ENCODE results near the gene EVC2.

The EVC2 gene

DNA sequence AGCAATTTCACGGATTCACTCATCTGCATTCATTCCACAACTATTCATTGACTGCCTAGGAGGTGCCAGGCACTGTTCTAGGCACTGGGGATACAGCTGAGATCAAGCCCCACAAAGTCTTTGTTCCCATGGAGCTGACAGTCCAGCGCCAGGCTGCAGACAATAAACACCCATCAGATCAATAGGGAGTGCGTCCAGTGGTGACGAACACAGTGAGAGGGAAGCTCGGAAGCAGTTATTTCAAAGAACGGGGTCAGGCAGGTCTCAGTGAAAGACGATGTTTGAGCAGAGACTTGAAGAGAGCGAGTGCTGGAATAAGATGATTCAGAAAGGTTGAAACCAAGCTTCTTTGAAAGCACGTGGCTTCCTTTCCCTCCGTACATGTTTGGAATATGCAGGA lies 167.2 kb downstream of the EVC2 start:
- Mint-ChIP-seq H3K9me3 (no peaks in the 10 kb centered on the region), H3K36me3 (ENCODE audit: low read depth) (no peaks in the 10 kb centered on the region), H3K27me3 (no peaks in the 10 kb centered on the region), H3K4me3 (no peak overlapping the region), H3K4me1 (ENCODE audit: low read depth) (no peaks in the 10 kb centered on the region), H3K27ac (no peak overlapping the region)

DNA sequence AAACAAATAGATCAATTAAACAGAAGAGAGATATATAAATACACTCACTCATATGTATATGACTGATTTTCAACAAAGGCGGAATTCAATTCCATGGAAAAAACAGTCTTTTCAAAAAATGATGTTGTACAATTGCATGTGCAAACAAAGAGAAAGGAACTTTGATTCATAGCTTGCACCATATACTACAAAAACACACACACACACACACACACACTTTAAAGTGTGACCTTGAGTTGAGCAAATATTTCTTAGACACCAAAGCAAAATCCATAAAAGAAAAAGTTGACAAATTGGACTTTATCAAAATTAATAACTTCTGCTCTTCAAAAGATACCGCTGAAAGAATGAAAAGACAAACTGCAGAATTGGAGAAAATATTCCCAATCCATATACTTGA lies 168.8 kb downstream of the EVC2 start:
- Mint-ChIP-seq H3K9me3 (peaks cover 7% of the 10 kb centered on the region), H3K27ac (no peak overlapping the region), H3K4me1 (ENCODE audit: low read depth) (no peaks in the 10 kb centered on the region), H3K36me3 (ENCODE audit: low read depth) (no peaks in the 10 kb centered on the region), H3K27me3 (no peaks in the 10 kb centered on the region), H3K4me3 (no peak overlapping the region)

DNA sequence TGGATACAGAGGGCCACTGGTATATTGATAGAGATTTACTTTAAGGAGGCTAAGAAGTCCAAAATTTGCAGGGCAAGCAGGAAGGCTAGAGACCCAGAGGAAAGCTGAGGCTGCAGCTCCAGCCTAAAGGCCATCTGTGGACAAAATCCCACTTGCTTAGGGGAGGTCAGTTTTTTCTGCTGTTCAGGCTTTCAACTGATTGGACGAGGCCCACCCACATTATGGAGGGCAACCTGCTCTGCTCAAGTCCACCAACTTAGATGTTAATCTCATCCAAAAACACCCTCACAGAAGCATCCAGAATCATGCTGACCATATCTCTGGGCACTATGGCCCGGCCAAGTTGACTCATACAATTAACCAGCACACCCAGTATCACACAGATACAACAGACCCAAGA lies 176.3 kb downstream of the EVC2 start:
- no peaks in the 10 kb centered on the region for H3K36me3 Mint-ChIP-seq (ENCODE audit: low read depth)
- no peak overlapping the region for H3K4me3 Mint-ChIP-seq
- H3K4me1 Mint-ChIP-seq (ENCODE audit: low read depth), result no peaks in the 10 kb centered on the region
- peaks cover 22% of the 10 kb centered on the region for H3K9me3 Mint-ChIP-seq
- H3K27ac Mint-ChIP-seq, result no peak overlapping the region
- no peaks in the 10 kb centered on the region for H3K27me3 Mint-ChIP-seq

DNA sequence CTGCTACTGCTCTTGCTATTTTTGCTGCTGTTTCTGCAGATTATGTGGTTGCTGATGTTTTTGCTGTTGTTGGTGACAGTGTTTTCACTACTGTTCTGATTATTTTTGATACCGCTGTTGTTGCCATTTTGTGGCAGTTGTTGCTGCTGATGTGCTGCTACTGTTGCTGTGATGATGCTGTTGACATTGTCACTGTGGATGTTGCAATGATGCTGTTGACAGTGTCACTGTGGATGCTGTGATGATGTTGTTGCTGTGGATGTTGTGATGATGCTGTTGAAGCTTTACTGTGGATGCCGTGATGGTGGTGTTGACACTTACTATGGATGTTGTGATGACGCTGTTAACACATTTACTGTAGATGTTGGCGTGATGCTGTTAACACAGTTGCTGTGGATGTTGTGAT lies 180.3 kb downstream of the EVC2 start:
- Mint-ChIP-seq H3K27ac (no peak overlapping the region), H3K9me3 (peaks cover 7% of the 10 kb centered on the region)

DNA sequence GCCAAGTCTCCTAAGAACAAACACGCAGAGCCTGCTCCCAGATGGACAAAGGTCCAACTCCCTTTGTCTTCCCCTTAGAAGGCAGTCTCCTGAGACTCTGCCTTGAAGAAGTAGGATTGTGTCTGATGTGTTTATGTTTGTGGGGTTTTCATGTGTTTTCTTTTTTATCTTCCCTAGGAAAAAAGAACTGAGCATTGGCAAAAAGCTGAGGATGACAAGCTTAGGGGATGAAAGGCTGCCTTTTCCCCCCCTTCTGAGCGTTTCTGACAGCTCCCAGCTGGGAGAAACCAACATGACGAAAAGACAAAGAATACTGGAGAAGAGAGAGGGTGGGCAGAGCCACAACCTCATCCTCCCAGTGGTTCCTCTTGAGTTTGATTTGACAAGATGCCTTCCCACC lies 181.1 kb downstream of the EVC2 start:
- Mint-ChIP-seq H3K4me1 (ENCODE audit: low read depth) (no peaks in the 10 kb centered on the region), H3K9me3 (peaks cover 7% of the 10 kb centered on the region), H3K27ac (no peak overlapping the region)

More for the DNA sequence above, 180.3 kb downstream of the EVC2 start:
- Mint-ChIP-seq H3K27me3 (no peaks in the 10 kb centered on the region), H3K4me1 (ENCODE audit: low read depth) (no peaks in the 10 kb centered on the region), H3K36me3 (ENCODE audit: low read depth) (no peaks in the 10 kb centered on the region), H3K4me3 (no peak overlapping the region)

DNA sequence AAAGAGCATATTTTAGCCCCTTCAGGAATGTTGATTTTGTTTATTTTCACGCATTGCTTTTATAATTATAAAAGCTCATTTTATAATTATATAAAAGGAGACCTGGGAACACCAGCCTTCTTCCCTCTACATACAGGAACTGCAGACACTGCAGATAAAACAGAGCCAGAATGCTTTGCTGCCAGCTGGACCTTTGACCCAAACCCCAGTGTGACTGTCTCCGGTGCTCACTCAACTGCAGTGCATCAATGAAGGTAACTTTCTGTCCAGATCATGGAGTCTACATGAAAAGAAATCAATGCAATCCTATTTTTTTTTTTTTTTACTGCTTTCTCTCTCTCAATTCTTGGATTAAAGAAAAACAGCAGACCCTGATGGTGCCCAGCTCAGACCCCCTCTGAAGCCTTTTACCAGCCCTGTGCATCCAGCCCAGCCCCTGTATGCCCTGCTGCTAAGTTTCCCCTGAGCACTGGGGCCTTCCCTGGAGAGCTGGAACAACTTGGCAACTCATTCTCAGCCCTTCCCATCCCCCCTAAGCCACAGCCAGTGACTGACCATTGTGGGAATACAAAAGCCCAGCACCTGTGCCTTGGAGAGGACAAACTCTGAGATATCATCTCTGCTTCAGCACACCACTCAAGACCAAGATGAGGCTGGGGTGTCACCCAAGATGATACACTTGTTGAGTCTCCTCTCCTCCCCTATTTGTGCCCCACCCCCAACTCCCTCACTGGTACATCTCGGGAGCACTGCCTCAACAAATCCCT lies 182.1 kb downstream of the EVC2 start:
- no peaks in the 10 kb centered on the region for H3K27me3 Mint-ChIP-seq
- H3K36me3 Mint-ChIP-seq (ENCODE audit: low read depth), result no peaks in the 10 kb centered on the region
- H3K9me3 Mint-ChIP-seq, result peaks cover 7% of the 10 kb centered on the region
- H3K4me1 Mint-ChIP-seq (ENCODE audit: low read depth), result no peaks in the 10 kb centered on the region
- H3K27ac Mint-ChIP-seq, result no peak overlapping the region
- H3K4me3 Mint-ChIP-seq, result no peak overlapping the region

More for the DNA sequence above, 181.1 kb downstream of the EVC2 start:
- Mint-ChIP-seq H3K4me3 (no peak overlapping the region), H3K36me3 (ENCODE audit: low read depth) (no peaks in the 10 kb centered on the region), H3K27me3 (no peaks in the 10 kb centered on the region)

DNA sequence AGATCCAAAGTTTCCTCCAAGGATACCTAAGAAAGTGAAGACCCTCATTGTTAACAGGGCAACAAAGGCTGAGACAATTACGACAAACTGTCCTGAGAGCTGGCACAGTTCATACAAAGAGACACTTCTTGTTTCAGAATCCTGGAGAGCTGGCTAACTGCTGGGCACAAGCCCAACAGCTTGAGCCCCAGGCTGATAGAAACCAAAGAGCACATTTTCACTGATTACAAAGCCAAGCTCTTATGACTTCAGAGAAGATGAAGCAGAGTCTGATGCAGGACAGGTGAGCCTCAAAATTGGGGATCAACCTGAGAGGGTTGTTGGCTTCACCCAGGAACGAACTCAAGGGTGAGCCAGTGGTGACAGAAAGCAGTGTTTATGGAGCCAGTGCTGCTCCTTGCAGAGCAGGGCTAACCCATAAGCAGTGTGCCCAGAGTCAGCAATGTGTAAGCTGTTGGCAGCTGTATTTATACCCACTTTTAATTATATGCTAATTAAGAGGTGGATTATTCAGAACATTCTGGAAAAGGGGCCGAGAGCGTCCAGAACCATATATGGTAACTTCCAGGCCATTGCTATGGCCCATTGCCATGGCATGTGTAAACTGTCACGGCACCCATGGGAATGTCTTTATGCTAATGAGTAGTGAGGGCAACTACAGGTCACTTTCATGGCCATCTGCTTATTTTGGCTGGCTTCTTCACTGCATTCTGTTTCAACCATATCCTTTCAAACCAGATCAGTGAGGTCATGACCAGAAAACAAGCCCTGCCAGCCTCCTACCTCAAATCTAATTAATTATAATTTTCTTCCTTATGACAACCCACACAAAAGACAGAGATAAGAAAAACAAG lies 183.7 kb downstream of the EVC2 start:
- Mint-ChIP-seq H3K4me1 (ENCODE audit: low read depth) (no peaks in the 10 kb centered on the region), H3K36me3 (ENCODE audit: low read depth) (no peaks in the 10 kb centered on the region), H3K4me3 (no peak overlapping the region), H3K27me3 (no peaks in the 10 kb centered on the region), H3K27ac (no peak overlapping the region), H3K9me3 (peaks cover 13% of the 10 kb centered on the region)

DNA sequence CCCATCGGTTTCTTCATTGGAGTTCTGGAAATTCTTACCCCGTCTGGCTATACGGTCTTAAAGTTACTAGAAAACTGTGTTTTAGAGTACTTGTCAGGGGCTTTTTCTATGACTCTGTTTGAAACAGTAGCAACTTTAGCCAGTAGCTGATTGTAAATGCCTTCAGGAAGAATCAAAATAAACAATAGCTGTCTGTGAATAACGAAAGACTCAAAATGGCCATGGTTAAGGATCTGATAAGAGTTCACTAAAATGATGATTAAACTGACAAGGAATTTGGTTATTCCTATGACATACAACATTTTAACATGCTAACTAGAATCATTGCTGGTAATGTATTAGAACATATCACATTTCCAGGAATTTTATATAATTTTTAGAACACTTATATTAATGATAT lies 191.0 kb downstream of the EVC2 start:
- H3K9me3 Mint-ChIP-seq, result peaks cover 16% of the 10 kb centered on the region
- no peaks in the 10 kb centered on the region for H3K4me1 Mint-ChIP-seq (ENCODE audit: low read depth)
- H3K36me3 Mint-ChIP-seq (ENCODE audit: low read depth), result no peaks in the 10 kb centered on the region
- no peak overlapping the region for H3K4me3 Mint-ChIP-seq
- no peaks in the 10 kb centered on the region for H3K27me3 Mint-ChIP-seq
- no peak overlapping the region for H3K27ac Mint-ChIP-seq

DNA sequence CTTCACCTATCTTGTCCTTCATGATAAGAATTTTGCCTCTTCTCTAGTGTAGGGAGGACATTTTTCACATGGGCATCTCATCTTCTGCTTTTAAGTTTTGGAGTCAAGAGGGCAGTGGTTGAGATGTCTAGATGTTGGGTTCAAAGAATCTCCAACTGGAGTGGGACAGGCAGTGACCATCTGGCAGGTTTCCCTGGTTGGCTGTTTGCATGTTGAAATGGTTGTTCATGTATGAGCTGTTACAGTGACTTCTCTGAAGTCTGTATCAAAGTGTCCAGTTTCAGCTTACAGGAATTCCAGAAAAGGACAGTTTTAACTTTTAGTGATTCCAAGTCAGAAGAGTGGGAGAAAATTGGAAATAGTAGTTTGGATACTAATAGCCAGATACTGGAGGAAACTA lies 192.7 kb downstream of the EVC2 start:
- Mint-ChIP-seq H3K4me3 (no peak overlapping the region), H3K4me1 (ENCODE audit: low read depth) (no peaks in the 10 kb centered on the region), H3K36me3 (ENCODE audit: low read depth) (no peaks in the 10 kb centered on the region), H3K27me3 (no peaks in the 10 kb centered on the region), H3K27ac (no peak overlapping the region), H3K9me3 (peaks cover 10% of the 10 kb centered on the region)

All from stimulated activated naive CD8-positive, alpha-beta T cell treated with anti-CD3 and anti-CD28 coated beads, Interleukin-15, Interleukin-2, amounts not matched to agents 100 ng/mL and 50 ng/mL, for 24 hours (primary cell).